Activated B cell treated with CpG ODN at 0.5 μM for 24 hours (primary cell): ENCODE data around the gene KRT76. TPM values are rescaled to one million over a fixed set of nuclear protein-coding genes. Genes with fewer than 3 reads are reported as not detected.
"Not testable (repeated sequence)": the region's sequence is repeated elsewhere in the genome, so short reads cannot be mapped to it uniquely, and the experiment has no call there.

Source experiments
- ATAC-seq: fragments of 200-7000 bp; cut with Tn5 transposase; one replicate; pipeline ENCODE4 v1.10.0; 2021; ENCODE audit warnings: low read depth, mild to moderate bottlenecking, moderate library complexity
- CTCF ChIA-PET: fragments of 350-600 bp; sonication (Branson Sonifier 250); formaldehyde crosslinking; loops from one replicate; lab custom pipeline; 2021; ENCODE audit warnings: antibody characterized with exemption; lab: Charles Lee
- POLR2A ChIA-PET: fragments of 350-600 bp; sonication (Branson Sonifier 250); formaldehyde crosslinking; loops from one replicate; lab custom pipeline; 2021; ENCODE audit warnings: antibody characterized with exemption; lab: Charles Lee
- DNase-seq: peaks from one replicate; pipeline ENCODE4 v3.0.0; 2022
- H3K27ac Mint-ChIP-seq: one replicate; pipeline ENCODE4 v1.8.0; 2020; ENCODE audit warnings: mixed read lengths
- H3K27me3 Mint-ChIP-seq: one replicate; pipeline ENCODE4 v1.8.0; 2021; ENCODE audit warnings: mixed read lengths
- H3K36me3 Mint-ChIP-seq: one replicate; pipeline ENCODE4 v1.8.0; 2021; ENCODE audit warnings: low read depth, mixed read lengths
- H3K4me1 Mint-ChIP-seq: one replicate; pipeline ENCODE4 v1.8.0; 2021; ENCODE audit warnings: mixed read lengths
- H3K4me3 Mint-ChIP-seq: one replicate; pipeline ENCODE4 v1.8.0; 2020; ENCODE audit warnings: mild to moderate bottlenecking, mixed read lengths
- H3K9me3 Mint-ChIP-seq: one replicate; pipeline ENCODE4 v1.8.0; 2020; ENCODE audit warnings: mixed read lengths
- CTCF ChIP-seq: fragments of 200-600 bp; IDR thresholded peaks from one replicate; pipeline ENCODE4 v1.8.0; 2022; ENCODE audit warnings: antibody characterized with exemption, mild to moderate bottlenecking
- intact Hi-C: fragments of 100-400 bp; cut with micrococcal nuclease; formaldehyde crosslinking; loops from one replicate; pipeline ENCODE4 v1.15.1; 2024
- total RNA-seq: library from RNA; stranded (reverse); gene quantifications from 2 replicates; pipeline ENCODE4 v1.2.3, GENCODE V29; 2022

Gene KRT76
- total RNA-seq, 1 donor from 2014 or later, result not detected

GRCh38 chr12:52753283-52753682, 23.9 kb downstream of the KRT76 start:
- peaks cover 4% of the 10 kb centered on the region for H3K27me3 Mint-ChIP-seq
- ChIA-PET CTCF (no interaction called here), POLR2A (no interaction called here)
- H3K9me3 Mint-ChIP-seq, result no peaks in the 10 kb centered on the region
- no peak overlapping the region for H3K27ac Mint-ChIP-seq
- no peak overlapping the region for H3K4me3 Mint-ChIP-seq
- no peak for TF ChIP-seq CTCF
- no peaks in the 10 kb centered on the region for H3K36me3 Mint-ChIP-seq
- no peaks in the 10 kb centered on the region for H3K4me1 Mint-ChIP-seq
- no peak for DNase-seq
- ATAC-seq, result no peak
- intact Hi-C loops, result no loop called here

GRCh38 chr12:52752516-52752915, 24.6 kb downstream of the KRT76 start:
- H3K36me3 Mint-ChIP-seq, result no peaks in the 10 kb centered on the region
- ChIA-PET POLR2A (no interaction called here), CTCF (no interaction called here)
- H3K27me3 Mint-ChIP-seq, result peaks cover 4% of the 10 kb centered on the region
- H3K27ac Mint-ChIP-seq, result no peak overlapping the region
- TF ChIP-seq CTCF, result no peak
- DNase-seq (no peak), ATAC-seq (no peak)
- no peak overlapping the region for H3K4me3 Mint-ChIP-seq
- no peaks in the 10 kb centered on the region for H3K4me1 Mint-ChIP-seq
- no peaks in the 10 kb centered on the region for H3K9me3 Mint-ChIP-seq
- intact Hi-C loops, result no loop called here

- Mint-ChIP-seq H3K27ac (no peak overlapping the region), H3K27me3 (peaks cover 6% of the 10 kb centered on the region), H3K4me1 (no peaks in the 10 kb centered on the region), H3K36me3 (no peaks in the 10 kb centered on the region), H3K4me3 (no peak overlapping the region), H3K9me3 (no peaks in the 10 kb centered on the region)
- DNase-seq (no peak), ATAC-seq (no peak)
- intact Hi-C loops, result no loop called here
- CTCF ChIA-PET, result no interaction called here
- POLR2A ChIA-PET, result no interaction called here
- no peak for TF ChIP-seq CTCF
These were observed 25.4 kb downstream of the KRT76 start for GRCh38 chr12:52751795-52752194.

GRCh38 chr12:52750532-52750931, 26.6 kb downstream of the KRT76 start:
- H3K4me3 Mint-ChIP-seq, DNase-seq, H3K27ac Mint-ChIP-seq, H3K36me3 Mint-ChIP-seq, H3K27me3 Mint-ChIP-seq, CTCF ChIA-PET, ATAC-seq, H3K9me3 Mint-ChIP-seq, H3K4me1 Mint-ChIP-seq, POLR2A ChIA-PET, intact Hi-C loops: not testable (repeated sequence)

GRCh38 chr12:52749827-52750226, 27.3 kb downstream of the KRT76 start:
- ChIA-PET CTCF (no interaction called here), POLR2A (no interaction called here)
- DNase-seq (no peak), ATAC-seq (no peak)
- no peak overlapping the region for H3K4me3 Mint-ChIP-seq
- no peak overlapping the region for H3K27ac Mint-ChIP-seq
- no peaks in the 10 kb centered on the region for H3K4me1 Mint-ChIP-seq
- H3K9me3 Mint-ChIP-seq, result no peaks in the 10 kb centered on the region
- H3K27me3 Mint-ChIP-seq, result peaks cover 6% of the 10 kb centered on the region
- intact Hi-C loops, result no loop called here
- TF ChIP-seq CTCF, result no peak
- H3K36me3 Mint-ChIP-seq, result no peaks in the 10 kb centered on the region

GRCh38 chr12:52748578-52748977, 28.6 kb downstream of the KRT76 start:
- ChIA-PET CTCF (no interaction called here), POLR2A (no interaction called here)
- DNase-seq (no peak), ATAC-seq (no peak)
- no peaks in the 10 kb centered on the region for H3K9me3 Mint-ChIP-seq
- intact Hi-C loops, result no loop called here
- H3K4me1 Mint-ChIP-seq, result no peaks in the 10 kb centered on the region
- H3K36me3 Mint-ChIP-seq, result no peaks in the 10 kb centered on the region
- H3K27ac Mint-ChIP-seq, result no peak overlapping the region
- H3K27me3 Mint-ChIP-seq, result peaks cover 6% of the 10 kb centered on the region
- no peak overlapping the region for H3K4me3 Mint-ChIP-seq
- TF ChIP-seq CTCF, result no peak
